ENCODE measurements around the gene DENND5A. TPM values are rescaled to one million over a fixed set of nuclear protein-coding genes. Genes with fewer than 3 reads are reported as not detected.
A peak's percentile ranks its signal among the peaks of the same experiment; 100 is the strongest.
"Not testable (repeated sequence)": the region's sequence is repeated elsewhere in the genome, so short reads cannot be mapped to it uniquely, and the experiment has no call there.

The DENND5A gene
- total RNA-seq, 3 donors from 2014 or later = 63.5 to 124 (median 118) TPM

GRCh38 chr11:9253086-9253485 lies 12.1 kb downstream of the DENND5A start:
- Histone ChIP-seq H3K36me3 (no peaks in the 10 kb centered on the region), H3K4me3 (no peak overlapping the region), H3K9me3 (no peaks in the 10 kb centered on the region), H3K27me3 (no peaks in the 10 kb centered on the region), H3K27ac (peak overlapping the region in 1 of 2 donors; percentile 19), H3K4me1 (no peaks in the 10 kb centered on the region)
- no peak for TF ChIP-seq POLR2AphosphoS5 (IDR thresholded peaks at IDR 0.05)
- TF ChIP-seq POLR2A (IDR thresholded peaks at IDR 0.05) = no peak
- TF ChIP-seq, protein P1, sequence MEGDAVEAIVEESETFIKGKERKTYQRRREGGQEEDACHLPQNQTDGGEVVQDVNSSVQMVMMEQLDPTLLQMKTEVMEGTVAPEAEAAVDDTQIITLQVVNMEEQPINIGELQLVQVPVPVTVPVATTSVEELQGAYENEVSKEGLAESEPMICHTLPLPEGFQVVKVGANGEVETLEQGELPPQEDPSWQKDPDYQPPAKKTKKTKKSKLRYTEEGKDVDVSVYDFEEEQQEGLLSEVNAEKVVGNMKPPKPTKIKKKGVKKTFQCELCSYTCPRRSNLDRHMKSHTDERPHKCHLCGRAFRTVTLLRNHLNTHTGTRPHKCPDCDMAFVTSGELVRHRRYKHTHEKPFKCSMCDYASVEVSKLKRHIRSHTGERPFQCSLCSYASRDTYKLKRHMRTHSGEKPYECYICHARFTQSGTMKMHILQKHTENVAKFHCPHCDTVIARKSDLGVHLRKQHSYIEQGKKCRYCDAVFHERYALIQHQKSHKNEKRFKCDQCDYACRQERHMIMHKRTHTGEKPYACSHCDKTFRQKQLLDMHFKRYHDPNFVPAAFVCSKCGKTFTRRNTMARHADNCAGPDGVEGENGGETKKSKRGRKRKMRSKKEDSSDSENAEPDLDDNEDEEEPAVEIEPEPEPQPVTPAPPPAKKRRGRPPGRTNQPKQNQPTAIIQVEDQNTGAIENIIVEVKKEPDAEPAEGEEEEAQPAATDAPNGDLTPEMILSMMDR (IDR thresholded peaks at IDR 0.05) = no peak
- intact Hi-C loops (cut with DNase I; ENCODE audit: low total_unique reads) = loop anchor here (5.0 kb wide), 1 partner anchor 981 kb away; no protein-coding TSS in a partner anchor
- DNase-seq (ENCODE audit: low spot score in 2 of 2) = no peak

DNA sequence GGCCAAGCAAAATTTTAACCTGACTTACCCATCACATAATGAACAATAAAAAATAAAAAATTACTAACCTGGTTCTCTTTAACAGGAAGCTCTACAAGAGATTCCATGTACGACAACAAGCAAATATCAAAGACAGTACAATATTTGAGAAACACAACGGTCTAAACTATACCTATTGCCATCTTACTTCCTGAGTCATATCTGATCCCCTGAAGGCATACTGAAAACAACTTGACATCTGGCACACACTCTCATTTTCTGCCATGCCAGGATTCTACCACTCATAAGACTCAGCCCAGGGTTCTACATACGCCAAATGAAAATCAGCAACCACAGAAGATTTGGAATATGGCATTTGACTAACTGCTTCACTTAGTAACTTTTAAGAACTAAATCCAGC lies 13.8 kb downstream of the DENND5A start:
- intact Hi-C loops (cut with DNase I; ENCODE audit: low total_unique reads) = loop anchor here (5.0 kb wide), 1 partner anchor 979 kb away; no protein-coding TSS in a partner anchor
- DNase-seq (ENCODE audit: low spot score in 2 of 2) = no peak
- no peaks in the 10 kb centered on the region for H3K9me3 ChIP-seq
- H3K4me3 ChIP-seq = no peak overlapping the region
- H3K27me3 ChIP-seq = no peaks in the 10 kb centered on the region
- no peaks in the 10 kb centered on the region for H3K4me1 ChIP-seq
- H3K27ac ChIP-seq = no peak overlapping the region
- no peaks in the 10 kb centered on the region for H3K36me3 ChIP-seq
- TF ChIP-seq POLR2A (IDR thresholded peaks at IDR 0.05) (no peak), POLR2AphosphoS5 (IDR thresholded peaks at IDR 0.05) (no peak)
- TF ChIP-seq, protein P1 (IDR thresholded peaks at IDR 0.05) = no peak

DNA sequence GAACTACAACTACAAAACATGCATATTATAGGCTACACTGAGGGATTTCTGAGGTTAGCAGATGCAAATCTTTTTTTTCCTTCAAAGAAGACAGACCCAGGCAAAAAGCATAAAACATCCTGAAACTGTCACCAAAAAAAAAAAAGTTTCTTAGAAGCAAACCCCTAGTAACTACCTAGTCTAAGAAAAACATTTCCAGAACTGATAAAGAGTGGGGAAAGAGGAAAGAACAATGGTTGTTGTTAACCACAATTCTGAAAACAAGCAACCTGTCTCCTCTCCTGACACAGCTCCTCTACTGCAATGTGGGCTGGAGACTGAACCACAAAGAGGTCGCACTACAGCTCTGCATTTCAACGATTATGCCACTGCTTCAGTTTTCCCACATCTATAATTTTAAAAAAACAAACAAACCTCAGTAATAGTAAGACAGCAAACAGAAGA lies 15.0 kb downstream of the DENND5A start:
- DNase-seq (ENCODE audit: low spot score in 2 of 2) = no peak
- intact Hi-C loops (cut with DNase I; ENCODE audit: low total_unique reads) = loop anchor here (5.0 kb wide), 1 partner anchor 978 kb away; no protein-coding TSS in a partner anchor
- no peaks in the 10 kb centered on the region for H3K36me3 ChIP-seq
- H3K27ac ChIP-seq = no peak overlapping the region
- no peaks in the 10 kb centered on the region for H3K27me3 ChIP-seq
- H3K9me3 ChIP-seq = no peaks in the 10 kb centered on the region
- H3K4me1 ChIP-seq = no peaks in the 10 kb centered on the region
- no peak overlapping the region for H3K4me3 ChIP-seq
- TF ChIP-seq, protein P1 (IDR thresholded peaks at IDR 0.05) = no peak
- no peak for TF ChIP-seq POLR2A (IDR thresholded peaks at IDR 0.05)
- no peak for TF ChIP-seq POLR2AphosphoS5 (IDR thresholded peaks at IDR 0.05)

DNA sequence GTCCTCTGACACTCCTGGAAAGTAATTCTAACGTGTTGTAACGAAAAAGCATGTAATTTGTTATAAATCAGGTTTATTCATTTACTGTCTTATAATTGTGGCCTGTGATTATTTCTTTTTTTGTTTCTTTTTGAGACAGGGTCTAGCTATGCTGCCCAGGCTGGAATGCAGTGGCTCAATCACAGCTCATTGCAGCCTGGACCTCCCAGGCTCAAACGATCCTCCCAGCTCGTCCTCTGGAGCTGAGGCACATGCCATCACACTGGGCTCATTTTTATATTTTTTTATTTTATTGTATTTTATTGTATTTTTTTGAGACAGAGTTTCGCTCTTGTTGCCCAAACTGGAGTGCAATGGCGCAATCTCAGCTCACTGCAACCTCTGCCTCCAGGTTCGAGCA lies 15.9 kb downstream of the DENND5A start:
- Histone ChIP-seq H3K4me1 (no peaks in the 10 kb centered on the region), H3K27me3 (no peaks in the 10 kb centered on the region), H3K27ac (no peak overlapping the region), H3K4me3 (no peak overlapping the region), H3K9me3 (no peaks in the 10 kb centered on the region), H3K36me3 (no peaks in the 10 kb centered on the region)
- intact Hi-C loops (cut with DNase I; ENCODE audit: low total_unique reads) = no loop called here
- TF ChIP-seq POLR2A (IDR thresholded peaks at IDR 0.05) = no peak
- no peak for TF ChIP-seq POLR2AphosphoS5 (IDR thresholded peaks at IDR 0.05)
- DNase-seq (ENCODE audit: low spot score in 2 of 2) = no peak

DNA sequence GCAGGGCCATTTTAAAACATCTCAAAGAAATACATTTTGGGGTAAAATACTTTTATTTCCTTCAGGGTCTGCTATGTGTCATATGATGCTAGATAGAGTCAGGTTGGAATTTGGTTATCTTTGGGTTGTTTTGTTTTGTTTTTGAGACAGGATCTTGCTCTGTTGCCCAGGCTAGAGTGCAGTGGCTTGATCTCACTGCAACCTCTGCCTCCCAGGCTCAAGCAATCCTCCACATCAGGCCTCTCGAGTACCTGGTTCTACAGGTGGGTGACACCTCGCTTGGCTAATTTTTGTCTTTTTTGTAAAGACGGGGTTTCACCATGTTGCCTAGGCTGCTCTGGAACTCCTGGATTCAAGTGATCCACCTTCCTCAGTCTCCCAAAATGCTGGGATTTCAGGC lies 17.3 kb downstream of the DENND5A start:
- TF ChIP-seq POLR2AphosphoS5 (IDR thresholded peaks at IDR 0.05) (no peak), POLR2A (IDR thresholded peaks at IDR 0.05) (no peak)
- Histone ChIP-seq H3K36me3 (no peaks in the 10 kb centered on the region), H3K4me1 (no peaks in the 10 kb centered on the region), H3K9me3 (no peaks in the 10 kb centered on the region), H3K4me3 (no peak overlapping the region), H3K27me3 (no peaks in the 10 kb centered on the region), H3K27ac (no peak overlapping the region)
- intact Hi-C loops (cut with DNase I; ENCODE audit: low total_unique reads) = no loop called here
- DNase-seq (ENCODE audit: low spot score in 2 of 2) = no peak

DNA sequence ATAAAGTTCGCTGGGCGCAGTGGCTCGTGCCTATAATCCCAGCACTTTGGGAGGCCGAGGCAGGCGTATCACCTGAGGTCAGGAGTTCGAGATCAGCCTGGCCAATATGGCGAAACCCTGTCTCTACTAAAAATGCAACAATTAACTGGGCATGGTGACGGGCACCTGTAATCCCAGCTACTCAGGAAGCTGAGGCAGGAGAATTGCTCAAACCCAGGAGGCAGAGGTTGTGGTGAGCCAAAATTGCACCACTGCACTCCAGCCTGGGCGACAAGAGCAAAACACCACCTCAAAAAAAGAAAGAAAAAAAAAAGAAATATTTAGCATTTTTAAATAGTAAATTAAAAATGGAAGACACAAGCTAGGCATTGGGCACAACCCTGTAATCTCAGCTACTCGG lies 28.9 kb downstream of the DENND5A start:
- H3K4me3 ChIP-seq; H3K9me3 ChIP-seq; H3K27ac ChIP-seq; H3K4me1 ChIP-seq; intact Hi-C loops (cut with DNase I; ENCODE audit: low total_unique reads); DNase-seq (ENCODE audit: low spot score in 2 of 2); H3K27me3 ChIP-seq; H3K36me3 ChIP-seq: not testable (repeated sequence)

DNA sequence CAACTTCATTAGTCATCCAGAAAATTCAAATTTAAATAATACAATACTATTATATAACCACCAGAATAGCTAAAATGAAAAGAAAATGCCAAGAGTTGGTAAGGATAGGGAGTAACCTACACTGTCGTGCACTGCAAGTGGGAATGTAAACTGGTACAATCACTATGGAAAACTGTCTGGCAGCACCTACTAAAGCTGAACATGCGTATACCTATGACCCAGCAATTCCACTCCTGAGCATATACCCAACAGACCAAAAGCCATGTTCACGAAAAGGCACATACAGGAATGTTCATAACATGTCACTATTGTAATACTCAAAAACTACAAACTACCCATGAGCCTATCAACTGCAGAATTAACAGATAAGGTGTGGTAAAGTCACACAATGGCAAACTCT lies 32.7 kb downstream of the DENND5A start:
- no peak for DNase-seq (ENCODE audit: low spot score in 2 of 2)
- intact Hi-C loops (cut with DNase I; ENCODE audit: low total_unique reads) = no loop called here
- TF ChIP-seq POLR2AphosphoS5 (IDR thresholded peaks at IDR 0.05) = no peak
- TF ChIP-seq, protein P1 (IDR thresholded peaks at IDR 0.05) = no peak
- TF ChIP-seq POLR2A (IDR thresholded peaks at IDR 0.05) = no peak
- Histone ChIP-seq H3K27me3 (no peaks in the 10 kb centered on the region), H3K27ac (no peak overlapping the region), H3K4me3 (no peak overlapping the region), H3K9me3 (no peaks in the 10 kb centered on the region), H3K4me1 (no peaks in the 10 kb centered on the region), H3K36me3 (no peaks in the 10 kb centered on the region)
